ENCODE data around the gene KL. TPM values are rescaled to one million over a fixed set of nuclear protein-coding genes. Genes with fewer than 3 reads are reported as not detected.

Gene KL
- polyA plus RNA-seq, 2 donors = 0.08 to 0.32 TPM

GRCh38 chr13:33014291-33014690 is 1.9 kb upstream of the KL start:
- Histone ChIP-seq H3K9me3 (ENCODE audit: control insufficient read depth in 2 of 2, insufficient read depth in 1 of 2, low read depth in 1 of 2, low read length in 1 of 2) (no peaks in the 10 kb centered on the region), H3K4me1 (ENCODE audit: control insufficient read depth in 2 of 2, insufficient read depth in 2 of 2, low read length in 1 of 2) (peaks cover 6 to 10% of the 10 kb centered on the region in 2 donors), H3K4me3 (ENCODE audit: low read depth in 1 of 2, low read length in 2 of 2) (no peak overlapping the region), H3K27ac (ENCODE audit: low read depth in 2 of 2, low read length in 1 of 2) (no peak overlapping the region), H3K36me3 (ENCODE audit: control insufficient read depth in 2 of 2, insufficient read depth in 2 of 2, low read length in 1 of 2) (no peaks in the 10 kb centered on the region), H3K27me3 (ENCODE audit: control insufficient read depth in 1 of 2, insufficient read depth in 2 of 2, low read length in 2 of 2) (no peaks in the 10 kb centered on the region)
- WGBS, 2 donors = 68% methylated on average over 4 of the region's 4 CpGs

DNA sequence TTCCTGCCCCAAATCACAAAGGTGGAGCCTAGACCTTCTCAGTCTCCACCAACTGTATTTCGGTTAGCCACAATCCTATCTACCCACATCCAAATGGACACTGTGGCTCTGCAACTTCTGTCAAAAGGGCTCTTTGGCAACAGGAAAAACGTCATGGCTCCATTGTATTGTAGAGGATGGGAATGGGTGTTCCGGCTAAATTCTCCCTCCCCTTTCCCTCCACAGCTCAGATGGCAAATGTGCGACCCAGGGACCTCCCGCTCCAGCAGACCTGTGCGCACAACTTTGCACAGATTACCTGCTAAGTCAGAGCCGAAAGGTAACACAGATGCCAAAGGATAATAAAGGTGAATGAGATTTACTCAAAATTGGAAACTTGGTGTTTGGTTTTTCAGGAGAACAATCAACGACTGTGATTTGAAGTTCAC is 968 bp upstream of the KL start:
- 51 to 54% methylated on average over 8 of the region's 8 CpGs for WGBS, 2 donors
- Histone ChIP-seq H3K27ac (ENCODE audit: low read depth in 2 of 2, low read length in 1 of 2) (no peak overlapping the region), H3K4me3 (ENCODE audit: low read depth in 1 of 2, low read length in 2 of 2) (no peak overlapping the region), H3K4me1 (ENCODE audit: control insufficient read depth in 2 of 2, insufficient read depth in 2 of 2, low read length in 1 of 2) (peaks cover 6 to 10% of the 10 kb centered on the region in 2 donors), H3K9me3 (ENCODE audit: control insufficient read depth in 2 of 2, insufficient read depth in 1 of 2, low read depth in 1 of 2, low read length in 1 of 2) (no peaks in the 10 kb centered on the region), H3K27me3 (ENCODE audit: control insufficient read depth in 1 of 2, insufficient read depth in 2 of 2, low read length in 2 of 2) (no peaks in the 10 kb centered on the region), H3K36me3 (ENCODE audit: control insufficient read depth in 2 of 2, insufficient read depth in 2 of 2, low read length in 1 of 2) (no peaks in the 10 kb centered on the region)

GRCh38 chr13:33015791-33016323 is 366 bp upstream of the KL start:
- peak overlapping the region; percentile 16 to 55 for H3K4me3 ChIP-seq (ENCODE audit: low read depth in 1 of 2, low read length in 2 of 2)
- H3K27me3 ChIP-seq (ENCODE audit: control insufficient read depth in 1 of 2, insufficient read depth in 2 of 2, low read length in 2 of 2) = no peaks in the 10 kb centered on the region
- H3K36me3 ChIP-seq (ENCODE audit: control insufficient read depth in 2 of 2, insufficient read depth in 2 of 2, low read length in 1 of 2) = no peaks in the 10 kb centered on the region
- peaks cover 6 to 10% of the 10 kb centered on the region in 2 donors for H3K4me1 ChIP-seq (ENCODE audit: control insufficient read depth in 2 of 2, insufficient read depth in 2 of 2, low read length in 1 of 2)
- peak overlapping the region; percentile 36 to 37 for H3K27ac ChIP-seq (ENCODE audit: low read depth in 2 of 2, low read length in 1 of 2)
- no peaks in the 10 kb centered on the region for H3K9me3 ChIP-seq (ENCODE audit: control insufficient read depth in 2 of 2, insufficient read depth in 1 of 2, low read depth in 1 of 2, low read length in 1 of 2)
- 7 to 10% methylated on average over 45 to 52 of the region's 52 CpGs for WGBS, 2 donors

DNA sequence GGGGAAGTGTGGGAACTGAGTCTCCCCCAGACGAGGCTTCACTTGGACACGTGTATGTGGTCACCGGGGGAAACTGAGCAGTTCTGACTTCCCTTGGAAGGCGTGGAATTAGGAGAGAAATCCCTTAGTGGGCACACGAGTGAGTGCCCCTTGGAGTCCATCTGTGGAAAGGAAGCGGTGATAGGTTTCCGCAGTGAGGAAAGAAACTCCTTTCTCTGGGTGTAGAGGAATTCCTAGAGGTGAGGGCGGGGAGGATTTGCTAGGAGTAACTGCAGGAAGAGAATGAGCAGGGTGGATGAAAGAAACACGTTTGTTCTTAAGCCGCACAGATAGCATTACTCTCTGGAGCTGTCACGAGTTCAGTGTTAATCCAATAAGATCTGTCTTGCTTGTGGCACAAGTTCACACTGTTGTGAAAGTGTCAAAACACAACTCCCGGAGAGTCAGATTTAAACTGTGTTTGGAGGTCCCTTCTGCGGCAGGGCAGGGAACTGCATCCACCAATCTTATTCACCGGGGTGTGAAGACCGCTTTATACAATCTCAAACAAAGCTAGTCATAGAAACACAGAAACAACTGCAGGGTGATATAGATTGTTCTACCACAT is 1.2 kb downstream of the KL start:
- H3K27me3 ChIP-seq (ENCODE audit: control insufficient read depth in 1 of 2, insufficient read depth in 2 of 2, low read length in 2 of 2) = no peaks in the 10 kb centered on the region
- peaks cover 6 to 10% of the 10 kb centered on the region in 2 donors for H3K4me1 ChIP-seq (ENCODE audit: control insufficient read depth in 2 of 2, insufficient read depth in 2 of 2, low read length in 1 of 2)
- 22 to 27% methylated on average over 15 of the region's 15 CpGs for WGBS, 2 donors
- peak overlapping the region; percentile 51 to 55 for H3K4me3 ChIP-seq (ENCODE audit: low read depth in 1 of 2, low read length in 2 of 2)
- H3K36me3 ChIP-seq (ENCODE audit: control insufficient read depth in 2 of 2, insufficient read depth in 2 of 2, low read length in 1 of 2) = no peaks in the 10 kb centered on the region
- H3K27ac ChIP-seq (ENCODE audit: low read depth in 2 of 2, low read length in 1 of 2) = peak overlapping the region; percentile 19 to 41
- H3K9me3 ChIP-seq (ENCODE audit: control insufficient read depth in 2 of 2, insufficient read depth in 1 of 2, low read depth in 1 of 2, low read length in 1 of 2) = no peaks in the 10 kb centered on the region

DNA sequence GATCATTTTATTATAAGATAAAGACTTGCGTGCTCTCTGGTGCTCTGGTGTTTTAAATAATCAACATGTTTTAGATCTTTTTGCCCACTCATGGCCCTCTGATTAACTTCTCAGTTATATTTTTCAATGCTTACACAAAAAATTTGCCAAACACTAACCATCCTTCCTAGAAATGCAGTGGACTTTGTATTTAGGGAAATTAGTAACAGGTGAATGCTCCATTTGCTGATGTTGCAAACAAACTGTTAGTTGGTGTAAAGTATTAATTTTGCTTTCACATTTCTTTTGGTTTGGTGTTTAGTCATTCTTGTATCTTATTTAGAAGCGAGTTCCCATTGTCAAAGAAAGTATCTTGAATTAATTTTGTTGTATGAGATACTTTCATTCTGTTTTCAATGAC is 2.7 kb downstream of the KL start:
- H3K4me3 ChIP-seq (ENCODE audit: low read depth in 1 of 2, low read length in 2 of 2) = no peak overlapping the region
- no peaks in the 10 kb centered on the region for H3K27me3 ChIP-seq (ENCODE audit: control insufficient read depth in 1 of 2, insufficient read depth in 2 of 2, low read length in 2 of 2)
- peaks cover 6 to 10% of the 10 kb centered on the region in 2 donors for H3K4me1 ChIP-seq (ENCODE audit: control insufficient read depth in 2 of 2, insufficient read depth in 2 of 2, low read length in 1 of 2)
- H3K27ac ChIP-seq (ENCODE audit: low read depth in 2 of 2, low read length in 1 of 2) = no peak overlapping the region
- H3K9me3 ChIP-seq (ENCODE audit: control insufficient read depth in 2 of 2, insufficient read depth in 1 of 2, low read depth in 1 of 2, low read length in 1 of 2) = no peaks in the 10 kb centered on the region
- no peaks in the 10 kb centered on the region for H3K36me3 ChIP-seq (ENCODE audit: control insufficient read depth in 2 of 2, insufficient read depth in 2 of 2, low read length in 1 of 2)
- WGBS, 2 donors = 85 to 87% methylated on average over 2 of the region's 2 CpGs

- WGBS, 2 donors = 79 to 85% methylated on average over 2 of the region's 2 CpGs
- Histone ChIP-seq H3K27me3 (ENCODE audit: control insufficient read depth in 1 of 2, insufficient read depth in 2 of 2, low read length in 2 of 2) (no peaks in the 10 kb centered on the region), H3K27ac (ENCODE audit: low read depth in 2 of 2, low read length in 1 of 2) (no peak overlapping the region), H3K36me3 (ENCODE audit: control insufficient read depth in 2 of 2, insufficient read depth in 2 of 2, low read length in 1 of 2) (no peaks in the 10 kb centered on the region), H3K9me3 (ENCODE audit: control insufficient read depth in 2 of 2, insufficient read depth in 1 of 2, low read depth in 1 of 2, low read length in 1 of 2) (no peaks in the 10 kb centered on the region), H3K4me1 (ENCODE audit: control insufficient read depth in 2 of 2, insufficient read depth in 2 of 2, low read length in 1 of 2) (no peaks in the 10 kb centered on the region), H3K4me3 (ENCODE audit: low read depth in 1 of 2, low read length in 2 of 2) (no peak overlapping the region)
These were observed 6.8 kb downstream of the KL start for GRCh38 chr13:33022986-33023385.

DNA sequence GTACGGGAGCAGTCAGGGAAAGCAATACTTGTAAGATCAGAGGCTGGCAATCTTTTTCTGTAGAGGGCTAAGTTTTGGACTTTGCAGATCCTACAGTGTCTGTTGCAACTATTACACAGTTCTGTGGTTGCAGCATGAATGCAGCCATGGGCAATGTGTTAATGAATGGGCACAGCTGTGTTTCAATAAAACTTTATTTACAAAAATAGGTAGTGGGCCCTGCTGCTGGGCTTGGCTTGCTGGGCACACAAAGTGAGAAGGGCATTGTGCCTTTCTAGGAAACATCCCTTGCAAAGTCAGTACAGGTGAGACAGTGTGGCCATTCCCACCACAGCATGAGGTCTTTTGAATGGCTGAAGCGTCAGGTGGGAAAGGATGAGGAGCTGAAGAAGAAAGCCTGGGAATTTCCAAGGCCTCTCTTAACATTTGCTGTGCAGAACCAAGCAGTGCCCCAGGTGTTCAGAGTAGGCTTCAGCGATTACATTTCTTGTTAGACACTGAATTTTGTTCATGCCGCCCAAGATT is 9.1 kb downstream of the KL start:
- no peaks in the 10 kb centered on the region for H3K36me3 ChIP-seq (ENCODE audit: control insufficient read depth in 2 of 2, insufficient read depth in 2 of 2, low read length in 1 of 2)
- H3K27ac ChIP-seq (ENCODE audit: low read depth in 2 of 2, low read length in 1 of 2) = no peak overlapping the region
- no peaks in the 10 kb centered on the region for H3K4me1 ChIP-seq (ENCODE audit: control insufficient read depth in 2 of 2, insufficient read depth in 2 of 2, low read length in 1 of 2)
- no peaks in the 10 kb centered on the region for H3K9me3 ChIP-seq (ENCODE audit: control insufficient read depth in 2 of 2, insufficient read depth in 1 of 2, low read depth in 1 of 2, low read length in 1 of 2)
- H3K4me3 ChIP-seq (ENCODE audit: low read depth in 1 of 2, low read length in 2 of 2) = no peak overlapping the region
- no peaks in the 10 kb centered on the region for H3K27me3 ChIP-seq (ENCODE audit: control insufficient read depth in 1 of 2, insufficient read depth in 2 of 2, low read length in 2 of 2)
- WGBS, 2 donors = 69 to 75% methylated on average over 4 of the region's 4 CpGs

- no peaks in the 10 kb centered on the region for H3K27me3 ChIP-seq (ENCODE audit: control insufficient read depth in 1 of 2, insufficient read depth in 2 of 2, low read length in 2 of 2)
- no peak overlapping the region for H3K4me3 ChIP-seq (ENCODE audit: low read depth in 1 of 2, low read length in 2 of 2)
- no peak overlapping the region for H3K27ac ChIP-seq (ENCODE audit: low read depth in 2 of 2, low read length in 1 of 2)
- no peaks in the 10 kb centered on the region for H3K36me3 ChIP-seq (ENCODE audit: control insufficient read depth in 2 of 2, insufficient read depth in 2 of 2, low read length in 1 of 2)
- H3K4me1 ChIP-seq (ENCODE audit: control insufficient read depth in 2 of 2, insufficient read depth in 2 of 2, low read length in 1 of 2) = no peaks in the 10 kb centered on the region
- 96 to 97% methylated on average over 9 of the region's 9 CpGs for WGBS, 2 donors
- no peaks in the 10 kb centered on the region for H3K9me3 ChIP-seq (ENCODE audit: control insufficient read depth in 2 of 2, insufficient read depth in 1 of 2, low read depth in 1 of 2, low read length in 1 of 2)
These were observed 10.4 kb downstream of the KL start for GRCh38 chr13:33026489-33027152.

GRCh38 chr13:33028620-33029019 is 12.4 kb downstream of the KL start:
- Histone ChIP-seq H3K4me3 (ENCODE audit: low read depth in 1 of 2, low read length in 2 of 2) (no peak overlapping the region), H3K27me3 (ENCODE audit: control insufficient read depth in 1 of 2, insufficient read depth in 2 of 2, low read length in 2 of 2) (no peaks in the 10 kb centered on the region), H3K27ac (ENCODE audit: low read depth in 2 of 2, low read length in 1 of 2) (no peak overlapping the region), H3K4me1 (ENCODE audit: control insufficient read depth in 2 of 2, insufficient read depth in 2 of 2, low read length in 1 of 2) (no peaks in the 10 kb centered on the region), H3K9me3 (ENCODE audit: control insufficient read depth in 2 of 2, insufficient read depth in 1 of 2, low read depth in 1 of 2, low read length in 1 of 2) (no peaks in the 10 kb centered on the region), H3K36me3 (ENCODE audit: control insufficient read depth in 2 of 2, insufficient read depth in 2 of 2, low read length in 1 of 2) (no peaks in the 10 kb centered on the region)
- 63 to 66% methylated on average over 2 of the region's 2 CpGs for WGBS, 2 donors

Measured in esophagus (tissue), 2 donors.